Activated T-helper 2 cell treated with anti-CD3 and anti-CD28 coated beads, Interferon-gamma antibody, Interleukin-2, Interleukin-4, amounts not matched to agents 10 μg/mL and 5 μg/mL and 100 μg/mL, durations not matched to agents 14 hours and 24 hours and 36 hours (primary cell): ENCODE measurements around the gene ITPR2. TPM values are rescaled to one million over a fixed set of nuclear protein-coding genes. Genes with fewer than 3 reads are reported as not detected.
"Not testable (repeated sequence)": the region's sequence is repeated elsewhere in the genome, so short reads cannot be mapped to it uniquely, and the experiment has no call there.

Source experiments
- DNase-seq: peaks from one replicate; pipeline ENCODE4 v3.0.0; 2021; ENCODE audit warnings: low spot score
- H3K27ac Mint-ChIP-seq: one replicate; pipeline ENCODE4 v1.8.0; 2021; ENCODE audit warnings: mixed read lengths
- H3K27me3 Mint-ChIP-seq: one replicate; pipeline ENCODE4 v1.8.0; 2021; ENCODE audit warnings: low read depth, mixed read lengths
- H3K36me3 Mint-ChIP-seq: one replicate; pipeline ENCODE4 v1.8.0; 2021; ENCODE audit warnings: low read depth, mixed read lengths
- H3K4me1 Mint-ChIP-seq: one replicate; pipeline ENCODE4 v1.8.0; 2021; ENCODE audit warnings: low read depth, mixed read lengths
- H3K4me3 Mint-ChIP-seq: one replicate; pipeline ENCODE4 v1.8.0; 2021; ENCODE audit warnings: low read depth, mild to moderate bottlenecking, moderate library complexity, mixed read lengths
- H3K9me3 Mint-ChIP-seq: one replicate; pipeline ENCODE4 v1.8.0; 2021; ENCODE audit warnings: mixed read lengths
- intact Hi-C: fragments of 100-400 bp; cut with micrococcal nuclease; formaldehyde crosslinking; loops from one replicate; pipeline ENCODE4 v1.15.1; 2023
- total RNA-seq: library from RNA; stranded (reverse); gene quantifications from 2 replicates; pipeline ENCODE4 v1.2.3, GENCODE V29; 2022

Gene ITPR2
- total RNA-seq, 1 donor from 2014 or later: 49.3 TPM

- Mint-ChIP-seq H3K9me3 (no peaks in the 10 kb centered on the region), H3K4me1 (peaks cover 7% of the 10 kb centered on the region), H3K27me3 (peaks cover 11% of the 10 kb centered on the region), H3K36me3 (no peaks in the 10 kb centered on the region), H3K4me3 (no peak overlapping the region), H3K27ac (no peak overlapping the region)
- intact Hi-C loops: no loop called here
- DNase-seq: no peak
These were observed 12.2 kb upstream of the ITPR2 start for GRCh38 chr12:26845057-26845666.

- no peak for DNase-seq
- Mint-ChIP-seq H3K27me3 (peaks cover 4% of the 10 kb centered on the region), H3K27ac (no peak overlapping the region), H3K4me3 (no peak overlapping the region), H3K9me3 (no peaks in the 10 kb centered on the region), H3K4me1 (peaks cover 7% of the 10 kb centered on the region), H3K36me3 (no peaks in the 10 kb centered on the region)
- intact Hi-C loops: no loop called here
These were observed 10.3 kb upstream of the ITPR2 start for GRCh38 chr12:26843311-26843710.

- H3K4me1 Mint-ChIP-seq: peaks cover 3% of the 10 kb centered on the region
- H3K4me3 Mint-ChIP-seq: no peak overlapping the region
- no peaks in the 10 kb centered on the region for H3K9me3 Mint-ChIP-seq
- H3K36me3 Mint-ChIP-seq: no peaks in the 10 kb centered on the region
- H3K27ac Mint-ChIP-seq: no peak overlapping the region
- no peak for DNase-seq
- intact Hi-C loops: no loop called here
- H3K27me3 Mint-ChIP-seq: no peaks in the 10 kb centered on the region
These were observed 8.1 kb upstream of the ITPR2 start for GRCh38 chr12:26841085-26841484.

- peaks cover 6% of the 10 kb centered on the region for H3K4me1 Mint-ChIP-seq
These were observed 6.5 kb upstream of the ITPR2 start for GRCh38 chr12:26839512-26839911.

GRCh38 chr12:26838888-26839416, 6.0 kb upstream of the ITPR2 start:
- intact Hi-C loops: loop anchor here (10.0 kb wide), 2 partner anchors 46 to 1784 kb away; a partner anchor contains a TSS
- H3K4me1 Mint-ChIP-seq: peaks cover 9% of the 10 kb centered on the region
- DNase-seq: no peak
- H3K36me3 Mint-ChIP-seq: no peaks in the 10 kb centered on the region
- no peaks in the 10 kb centered on the region for H3K9me3 Mint-ChIP-seq
- H3K27me3 Mint-ChIP-seq: no peaks in the 10 kb centered on the region
- no peak overlapping the region for H3K27ac Mint-ChIP-seq
- no peak overlapping the region for H3K4me3 Mint-ChIP-seq

More at GRCh38 chr12:26839512-26839911, 6.5 kb upstream of the ITPR2 start:
- intact Hi-C loops: loop anchor here (10.0 kb wide), 2 partner anchors 45 to 1785 kb away; a partner anchor contains a TSS
- no peaks in the 10 kb centered on the region for H3K27me3 Mint-ChIP-seq
- no peak overlapping the region for H3K4me3 Mint-ChIP-seq
- no peaks in the 10 kb centered on the region for H3K9me3 Mint-ChIP-seq
- no peak overlapping the region for H3K27ac Mint-ChIP-seq
- no peaks in the 10 kb centered on the region for H3K36me3 Mint-ChIP-seq
- DNase-seq: no peak

- intact Hi-C loops: loop anchor here (10.0 kb wide), 2 partner anchors 49 to 1781 kb away; a partner anchor contains a TSS
- Mint-ChIP-seq H3K27ac (no peak overlapping the region), H3K4me3 (no peak overlapping the region), H3K9me3 (no peaks in the 10 kb centered on the region), H3K27me3 (no peaks in the 10 kb centered on the region), H3K4me1 (peaks cover 20% of the 10 kb centered on the region), H3K36me3 (peaks cover 8% of the 10 kb centered on the region)
- DNase-seq: no peak
These were observed 3.2 kb upstream of the ITPR2 start for GRCh38 chr12:26836201-26836600.

GRCh38 chr12:26834503-26835060, 1.6 kb upstream of the ITPR2 start:
- DNase-seq, H3K27ac Mint-ChIP-seq, H3K4me3 Mint-ChIP-seq, H3K27me3 Mint-ChIP-seq, H3K9me3 Mint-ChIP-seq: not testable (repeated sequence)
- Mint-ChIP-seq H3K36me3 (peaks cover 16% of the 10 kb centered on the region), H3K4me1 (peaks cover 33% of the 10 kb centered on the region)
- intact Hi-C loops: loop anchor here (5.0 to 10.0 kb wide), 3 partner anchors 50 to 1780 kb away; a partner anchor contains a TSS

- DNase-seq: peak; percentile 25
- peaks cover 16% of the 10 kb centered on the region for H3K36me3 Mint-ChIP-seq
- peak overlapping the region; percentile 78 for H3K27ac Mint-ChIP-seq
- no peaks in the 10 kb centered on the region for H3K9me3 Mint-ChIP-seq
- peaks cover 39% of the 10 kb centered on the region for H3K4me1 Mint-ChIP-seq
- intact Hi-C loops: loop anchor here (1.0 to 10.0 kb wide), 7 partner anchors 21 to 1779 kb away; partner anchors contain the start of genes BMAL2, FGFR1OP2 and TM7SF3
- no peaks in the 10 kb centered on the region for H3K27me3 Mint-ChIP-seq
- H3K4me3 Mint-ChIP-seq: peak overlapping the region; percentile 92
These were observed 923 bp upstream of the ITPR2 start for GRCh38 chr12:26833743-26834490.

GRCh38 chr12:26831951-26832821, 808 bp downstream of the ITPR2 start:
- intact Hi-C loops: loop anchor here (1.0 to 10.0 kb wide), 7 partner anchors 23 to 1777 kb away; partner anchors contain the start of genes BMAL2 and TM7SF3
- Mint-ChIP-seq H3K27ac (peak overlapping the region; percentile 92), H3K27me3 (no peaks in the 10 kb centered on the region), H3K9me3 (no peaks in the 10 kb centered on the region), H3K36me3 (peaks cover 16% of the 10 kb centered on the region), H3K4me3 (peak overlapping the region; percentile 95), H3K4me1 (peaks cover 51% of the 10 kb centered on the region)
- peak; percentile 67 for DNase-seq

- Mint-ChIP-seq H3K27ac (peak overlapping the region; percentile 68), H3K4me3 (peak overlapping the region; percentile 79)
These were observed 2.0 kb downstream of the ITPR2 start for GRCh38 chr12:26830783-26831551.

GRCh38 chr12:26830363-26830762, 2.6 kb downstream of the ITPR2 start:
- Mint-ChIP-seq H3K27me3 (no peaks in the 10 kb centered on the region), H3K4me1 (peaks cover 67% of the 10 kb centered on the region), H3K9me3 (no peaks in the 10 kb centered on the region), H3K36me3 (peaks cover 31% of the 10 kb centered on the region), H3K4me3 (peak overlapping the region; percentile 79), H3K27ac (peak overlapping the region; percentile 68)
- no peak for DNase-seq
- intact Hi-C loops: loop anchor here (5.0 to 10.0 kb wide), 3 partner anchors 54 to 1776 kb away; a partner anchor contains a TSS

More at GRCh38 chr12:26830783-26831551, 2.0 kb downstream of the ITPR2 start:
- H3K4me1 Mint-ChIP-seq: peaks cover 63% of the 10 kb centered on the region
- H3K27me3 Mint-ChIP-seq: no peaks in the 10 kb centered on the region
- no peak for DNase-seq
- peaks cover 25% of the 10 kb centered on the region for H3K36me3 Mint-ChIP-seq
- intact Hi-C loops: loop anchor here (5.0 to 10.0 kb wide), 3 partner anchors 54 to 1776 kb away; a partner anchor contains a TSS
- H3K9me3 Mint-ChIP-seq: no peaks in the 10 kb centered on the region
